Natural killer cell (primary cell): ENCODE data around the gene YWHAE. TPM values are rescaled to one million over a fixed set of nuclear protein-coding genes. Genes with fewer than 3 reads are reported as not detected.
"Not testable (repeated sequence)": the region's sequence is repeated elsewhere in the genome, so short reads cannot be mapped to it uniquely, and the experiment has no call there.

Experiments used
- ATAC-seq, 3 donors: fragments of 150-1000 bp in 2 of 3; fragments of 200-7000 bp in 1 of 3; cut with Tn5 transposase; 1 replicate in 1 of 3; 2 replicates in 2 of 3; pipeline ENCODE4 v1.10.0; 2021; ENCODE audit warnings: mild to moderate bottlenecking in 2 of 3, moderate library complexity in 2 of 3
- DNase-seq, 2 donors: peaks; one replicate each; pipeline versions ENCODE4 v3.0.0 to v3.0.0-alpha.2; 2013 to 2021; ENCODE audit warnings: mixed read lengths in 1 of 2
- H3K27ac ChIP-seq: one replicate; pipeline ENCODE4 v1.5.1; 2013; ENCODE audit warnings: mild to moderate bottlenecking, low read length
- H3K27me3 ChIP-seq: one replicate; pipeline ENCODE4 v1.6.1; 2013; ENCODE audit warnings: low read length; ENCODE audit not compliant: control insufficient read depth, insufficient read depth
- H3K36me3 ChIP-seq: one replicate; pipeline ENCODE4 v1.6.1; 2013; ENCODE audit warnings: low read length; ENCODE audit not compliant: control insufficient read depth, insufficient read depth
- H3K4me1 ChIP-seq: one replicate; pipeline ENCODE4 v1.6.1; 2013; ENCODE audit warnings: low read length; ENCODE audit not compliant: control insufficient read depth, insufficient read depth
- H3K4me3 ChIP-seq: one replicate; pipeline ENCODE4 v1.5.1; 2013; ENCODE audit warnings: low read length
- H3K9me3 ChIP-seq: one replicate; pipeline ENCODE4 v1.6.1; 2013; ENCODE audit warnings: low read length; ENCODE audit not compliant: control insufficient read depth, insufficient read depth
- H3K27ac Mint-ChIP-seq, 2 donors: one replicate each; pipeline ENCODE4 v1.8.0; 2022; ENCODE audit warnings: mild to moderate bottlenecking in 2 of 2, mixed read lengths in 2 of 2, moderate library complexity in 1 of 2
- H3K27me3 Mint-ChIP-seq, 2 donors: one replicate each; pipeline ENCODE4 v1.8.0; 2022; ENCODE audit warnings: low read depth in 2 of 2, mixed read lengths in 2 of 2
- H3K36me3 Mint-ChIP-seq: one replicate; pipeline ENCODE4 v1.8.0; 2022; ENCODE audit warnings: mixed read lengths
- H3K4me1 Mint-ChIP-seq, 2 donors: one replicate each; pipeline ENCODE4 v1.8.0; 2022; ENCODE audit warnings: mixed read lengths in 2 of 2
- H3K4me3 Mint-ChIP-seq: one replicate; pipeline ENCODE4 v1.8.0; 2022; ENCODE audit warnings: mild to moderate bottlenecking, moderate library complexity, mixed read lengths
- H3K9me3 Mint-ChIP-seq, 2 donors: one replicate each; pipeline ENCODE4 v1.8.0; 2022; ENCODE audit warnings: mixed read lengths in 2 of 2
- WGBS: methylation state at CpG from one replicate; pipeline ENCODE4 v1.1.7; 2013; ENCODE audit warnings: missing lambda C conversion rate; ENCODE audit not compliant: insufficient coverage; 5-methylcytosine and 5-hydroxymethylcytosine counted together
- intact Hi-C: fragments of 100-400 bp; cut with micrococcal nuclease; formaldehyde crosslinking; loops from one replicate; pipeline ENCODE4 v1.14.2; 2022
- total RNA-seq, 4 donors: library from RNA; stranded (reverse); fragments of 120-200 nt in 1 of 4; gene quantifications; one replicate each; pipeline versions ENCODE4 v1.2.3 to v1.2.4, GENCODE V29; 2013 to 2022
- TF ChIP-seq, protein P1 (sequence below): fragments of 200-600 bp; IDR thresholded peaks from one replicate; pipeline ENCODE4 v1.8.0; 2022; ENCODE audit warnings: antibody characterized with exemption

YWHAE gene
- total RNA-seq, 3 donors from 2014 or later (not counting 1 experiment from before 2014, with no cell fraction given) = 116 to 134 (median 132) TPM

DNA sequence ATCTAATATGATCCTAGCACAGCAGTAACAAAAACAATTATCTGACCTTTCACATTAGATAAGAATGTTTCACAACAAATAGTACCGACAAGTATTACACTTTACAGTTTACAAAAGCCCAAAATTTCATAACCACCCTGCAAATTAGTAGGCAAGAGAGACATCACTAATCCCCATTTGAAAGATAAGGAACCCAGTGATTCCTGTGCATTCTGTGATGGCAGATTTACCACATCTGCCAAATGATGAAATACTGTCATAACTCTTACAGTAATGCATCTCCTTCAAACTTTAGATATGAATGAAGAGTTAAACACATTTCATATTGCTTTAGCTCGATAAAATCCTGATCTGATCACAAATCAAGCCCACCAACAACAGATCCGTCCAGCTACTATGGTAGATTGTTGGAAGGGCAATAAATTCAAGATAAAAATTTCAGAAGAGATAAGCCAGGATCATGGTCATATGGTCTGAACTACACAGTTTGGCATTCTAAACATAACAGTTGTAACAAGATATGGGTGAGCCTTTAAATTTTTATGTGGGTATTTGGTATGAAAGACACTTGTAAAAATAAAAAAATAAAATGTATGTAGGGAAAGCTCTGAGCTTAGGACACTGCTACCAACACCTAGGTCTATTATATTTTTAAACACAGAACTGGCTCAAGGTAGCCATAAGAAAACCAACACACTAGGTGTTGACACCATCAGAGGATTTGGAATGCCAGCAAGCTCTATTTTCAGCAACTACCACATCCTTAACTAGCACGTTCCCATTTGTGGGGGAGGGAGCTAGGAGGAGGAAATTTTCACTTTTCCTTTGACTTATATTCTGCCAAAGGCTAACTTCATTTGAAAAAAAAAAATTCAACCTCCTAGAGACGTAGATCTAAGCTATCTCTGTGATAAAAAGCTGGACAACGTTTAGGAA lies 9.3 kb downstream of the YWHAE start:
- intact Hi-C loops = loop anchor here (2.0 kb wide), 1 partner anchor 14 kb away; no protein-coding TSS in a partner anchor
- TF ChIP-seq, protein P1, sequence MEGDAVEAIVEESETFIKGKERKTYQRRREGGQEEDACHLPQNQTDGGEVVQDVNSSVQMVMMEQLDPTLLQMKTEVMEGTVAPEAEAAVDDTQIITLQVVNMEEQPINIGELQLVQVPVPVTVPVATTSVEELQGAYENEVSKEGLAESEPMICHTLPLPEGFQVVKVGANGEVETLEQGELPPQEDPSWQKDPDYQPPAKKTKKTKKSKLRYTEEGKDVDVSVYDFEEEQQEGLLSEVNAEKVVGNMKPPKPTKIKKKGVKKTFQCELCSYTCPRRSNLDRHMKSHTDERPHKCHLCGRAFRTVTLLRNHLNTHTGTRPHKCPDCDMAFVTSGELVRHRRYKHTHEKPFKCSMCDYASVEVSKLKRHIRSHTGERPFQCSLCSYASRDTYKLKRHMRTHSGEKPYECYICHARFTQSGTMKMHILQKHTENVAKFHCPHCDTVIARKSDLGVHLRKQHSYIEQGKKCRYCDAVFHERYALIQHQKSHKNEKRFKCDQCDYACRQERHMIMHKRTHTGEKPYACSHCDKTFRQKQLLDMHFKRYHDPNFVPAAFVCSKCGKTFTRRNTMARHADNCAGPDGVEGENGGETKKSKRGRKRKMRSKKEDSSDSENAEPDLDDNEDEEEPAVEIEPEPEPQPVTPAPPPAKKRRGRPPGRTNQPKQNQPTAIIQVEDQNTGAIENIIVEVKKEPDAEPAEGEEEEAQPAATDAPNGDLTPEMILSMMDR = no peak
- Histone ChIP-seq H3K27ac (no peak overlapping the region), H3K27me3 (no peaks in the 10 kb centered on the region), H3K36me3 (no peaks in the 10 kb centered on the region), H3K4me1 (peaks cover 54% of the 10 kb centered on the region), H3K4me3 (no peak overlapping the region), H3K9me3 (no peaks in the 10 kb centered on the region)
- H3K27me3 Mint-ChIP-seq = no peaks in the 10 kb centered on the region
- ATAC-seq (peak in 1 of 3 donors; percentile 65), DNase-seq (peak in 1 of 2 donors; percentile 5)
- 41% methylated on average over 3 of the region's 6 CpGs for WGBS
- H3K4me3 Mint-ChIP-seq = peak overlapping the region; percentile 64
- no peaks in the 10 kb centered on the region for H3K9me3 Mint-ChIP-seq
- peaks cover 54 to 82% of the 10 kb centered on the region in 2 donors for H3K4me1 Mint-ChIP-seq
- no peaks in the 10 kb centered on the region for H3K36me3 Mint-ChIP-seq
- H3K27ac Mint-ChIP-seq = peak overlapping the region; percentile 74 to 83

DNA sequence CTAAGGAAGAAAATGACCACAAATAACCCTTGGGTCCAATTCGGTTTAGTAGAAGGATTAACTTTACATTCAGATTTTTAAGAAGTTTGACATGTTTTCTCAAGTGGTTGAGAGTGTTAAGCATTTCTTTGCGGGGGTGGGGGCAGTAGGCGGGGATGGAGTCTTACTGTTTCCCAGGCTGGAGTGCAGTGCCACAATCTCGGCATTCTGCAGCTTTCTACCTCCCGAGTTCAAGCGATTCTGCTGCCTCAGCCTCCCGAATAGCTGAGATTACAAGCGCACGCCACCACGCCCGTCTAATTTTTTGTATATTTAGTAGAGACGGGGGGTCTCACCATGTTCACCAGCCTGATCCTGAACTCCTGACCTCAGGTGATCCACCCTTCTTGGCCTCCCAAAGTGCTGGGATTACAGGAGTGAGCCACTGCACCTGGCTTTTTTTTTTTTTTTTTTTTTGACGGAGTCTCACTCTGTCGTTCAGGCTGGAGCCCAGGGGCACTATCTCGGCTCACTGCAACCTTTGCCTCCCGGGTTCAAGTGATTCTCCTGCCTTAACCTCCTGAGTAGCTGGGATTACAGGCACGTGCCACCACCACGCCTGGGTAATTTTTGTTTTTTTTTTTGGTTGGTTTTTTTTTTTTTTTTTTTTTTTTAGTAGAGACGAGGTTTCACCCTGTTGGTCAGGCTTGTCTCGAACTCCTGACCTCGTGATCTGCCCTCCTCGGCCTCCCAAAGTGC lies 12.4 kb downstream of the YWHAE start:
- Mint-ChIP-seq H3K27ac (peak overlapping the region; percentile 60 to 76), H3K4me3 (peak overlapping the region; percentile 62), H3K4me1 (peaks cover 48 to 63% of the 10 kb centered on the region in 2 donors)
- H3K27ac ChIP-seq, H3K9me3 Mint-ChIP-seq, H3K9me3 ChIP-seq, H3K36me3 ChIP-seq, intact Hi-C loops, H3K36me3 Mint-ChIP-seq, H3K27me3 ChIP-seq, H3K27me3 Mint-ChIP-seq, H3K4me3 ChIP-seq: not testable (repeated sequence)
- DNase-seq (peak in 1 of 2 donors; percentile 12), ATAC-seq (peak in 2 of 3 donors; percentile 56)
- whole genome bisulfite sequencing = 70% methylated on average over 14 of the region's 22 CpGs
- peaks cover 67% of the 10 kb centered on the region for H3K4me1 ChIP-seq

DNA sequence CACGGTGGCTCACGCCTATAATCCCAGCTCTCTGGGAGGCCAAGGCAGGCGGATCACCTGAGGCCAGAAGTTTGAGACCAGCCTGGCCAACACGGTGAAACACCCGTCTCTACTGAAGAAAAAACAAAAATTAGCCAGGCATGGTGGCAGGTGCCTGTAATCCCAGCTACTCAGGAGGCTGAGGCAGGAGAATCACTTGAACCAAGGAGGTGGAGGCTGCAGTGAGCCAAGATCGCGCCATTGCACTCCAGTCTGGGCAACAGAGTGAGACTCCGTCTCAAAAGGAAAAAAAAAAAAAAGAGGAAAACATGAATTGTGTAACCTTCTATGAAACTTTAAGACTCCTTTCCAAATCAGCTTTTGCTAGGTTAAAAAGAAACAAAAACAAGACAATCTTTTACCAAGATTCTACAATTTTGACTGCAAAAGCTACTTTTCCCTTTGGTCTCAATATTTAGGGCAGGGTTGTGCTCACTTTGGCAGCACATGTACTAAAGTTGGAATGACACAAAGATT lies 13.3 kb downstream of the YWHAE start:
- H3K4me1 Mint-ChIP-seq = peaks cover 43 to 56% of the 10 kb centered on the region in 2 donors
- H3K36me3 Mint-ChIP-seq, H3K4me3 ChIP-seq, DNase-seq, H3K27me3 ChIP-seq, H3K27me3 Mint-ChIP-seq, H3K36me3 ChIP-seq, intact Hi-C loops, H3K9me3 ChIP-seq, H3K27ac ChIP-seq, ATAC-seq, H3K9me3 Mint-ChIP-seq: not testable (repeated sequence)
- WGBS = 87% methylated on average over 8 of the region's 8 CpGs
- peak overlapping the region; percentile 60 to 76 for H3K27ac Mint-ChIP-seq
- peak overlapping the region; percentile 62 for H3K4me3 Mint-ChIP-seq
- H3K4me1 ChIP-seq = peaks cover 64% of the 10 kb centered on the region

DNA sequence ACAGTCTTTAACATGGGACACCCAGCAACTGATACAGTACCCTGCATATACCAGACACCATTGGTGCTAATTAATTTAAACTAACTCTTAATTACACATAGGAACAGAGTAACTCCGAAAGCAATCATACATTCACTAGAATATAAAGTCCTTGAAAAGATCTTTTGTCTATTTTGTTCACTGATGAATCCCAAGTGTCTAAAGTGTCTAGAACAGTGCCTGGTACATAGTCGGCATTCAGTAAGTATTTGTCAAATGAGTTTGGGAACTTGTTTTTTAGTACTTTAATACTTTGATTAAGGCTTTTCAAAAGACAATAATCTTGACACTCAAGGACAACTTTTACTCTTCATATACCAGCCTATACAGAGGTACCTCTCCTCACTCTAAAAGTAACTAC lies 13.8 kb downstream of the YWHAE start:
- H3K27me3 Mint-ChIP-seq = no peaks in the 10 kb centered on the region
- ATAC-seq (peak in 1 of 3 donors; percentile 30), DNase-seq (no peak)
- no peaks in the 10 kb centered on the region for H3K36me3 ChIP-seq
- TF ChIP-seq, protein P1 = no peak
- no peaks in the 10 kb centered on the region for H3K36me3 Mint-ChIP-seq
- WGBS = 100% methylated on average over 2 of the region's 2 CpGs
- no peaks in the 10 kb centered on the region for H3K9me3 Mint-ChIP-seq
- H3K27ac Mint-ChIP-seq = peak overlapping the region; percentile 41 to 60
- H3K4me1 ChIP-seq = peaks cover 64% of the 10 kb centered on the region
- H3K4me3 Mint-ChIP-seq = no peak overlapping the region
- no peaks in the 10 kb centered on the region for H3K27me3 ChIP-seq
- H3K9me3 ChIP-seq = no peaks in the 10 kb centered on the region
- intact Hi-C loops = no loop called here
- H3K4me3 ChIP-seq = no peak overlapping the region
- peaks cover 43 to 57% of the 10 kb centered on the region in 2 donors for H3K4me1 Mint-ChIP-seq
- H3K27ac ChIP-seq = no peak overlapping the region
